Spleen (tissue), 7 donors: ENCODE data around the gene TCP11L1.

Experiments used
- CTCF ChIP-seq, 11 experiments: fragments of 200-600 bp in 7 of 11; fragments of 450-650 bp in 4 of 11; sonication (generic) in 4 of 11; IDR thresholded peaks in 8 of 11; conservative IDR thresholded peaks in 3 of 11; 1 replicate in 7 of 11; 2 replicates in 4 of 11; pipeline versions ENCODE4 v1.4.0 to v1.8.0; 2016 to 2021; ENCODE audit warnings: antibody characterized with exemption in 11 of 11, inconsistent platforms in 4 of 11, mild to moderate bottlenecking in 1 of 11
- POLR2A ChIP-seq, 3 donors: fragments of 450-650 bp; IDR thresholded peaks; one replicate each; pipeline ENCODE4 v1.5.1; 2017; ENCODE audit warnings: antibody characterized with exemption in 3 of 3, mild to moderate bottlenecking in 1 of 3
- donor health status: DM: no; HTN: no; CAD: no; lungs with moderate emphysema.
- donor health status: DM: no; HTN: no; CAD: no.
- donor health status: DM: no; HTN: no; CAD: no.

- TF ChIP-seq CTCF (IDR thresholded peaks at IDR 0.05 in 8 of 11, conservative IDR thresholded peaks at IDR 0.05 in 3 of 11) (no peak), POLR2A (IDR thresholded peaks at IDR 0.05) (no peak)
Observed at GRCh38 chr11:33005175-33005574, 34.2 kb upstream of the TCP11L1 start.
